ENCODE measurements around the gene TMEM176B. TPM values are rescaled to one million over a fixed set of nuclear protein-coding genes. Genes with fewer than 3 reads are reported as not detected.

The TMEM176B gene
- total and polyA plus RNA-seq, 2 donors (not counting 1 experiment from before 2014, with no cell fraction given), result 0.25 to 1.4 TPM

- TF ChIP-seq CTCF (IDR thresholded peaks at IDR 0.05) (no peak), EZH2 (IDR thresholded peaks at IDR 0.05; ENCODE audit: borderline replicate concordance, insufficient read depth, low read depth, low read length, poor library complexity, severe bottlenecking) (no peak)
- ChIA-PET POLR2A (no interaction called here), CTCF (interaction anchor here (1.0 to 3.2 kb wide), 2 partner anchors 16 to 307 kb away, joined by 3 to 33 read pairs; partner anchors contain the start of gene GIMAP8)
- Histone ChIP-seq H3K4me2 (replicated peaks; ENCODE audit: low read depth, low read length, poor library complexity, severe bottlenecking) (no peak overlapping the region), H3K4me3 (ENCODE audit: control extremely low read depth in 1 of 5, extremely low read depth in 1 of 5, insufficient read depth in 1 of 5, low read depth in 2 of 5, low read length in 4 of 5) (no peak overlapping the region), H4K20me1 (ENCODE audit: control insufficient read depth, insufficient read depth, low read length, poor library complexity, severe bottlenecking) (no peaks in the 10 kb centered on the region), H3K9me3 (ENCODE audit: control extremely low read depth in 1 of 3, control insufficient read depth in 2 of 3, insufficient read depth in 1 of 3, low read length in 2 of 3) (no peaks in the 10 kb centered on the region), H3K79me2 (ENCODE audit: control insufficient read depth, insufficient read depth, low read length) (no peaks in the 10 kb centered on the region), H3K27me3 (replicated peaks in 1 of 4; ENCODE audit: control extremely low read depth in 1 of 4, control insufficient read depth in 3 of 4, insufficient read depth in 4 of 4, low read length in 3 of 4) (peaks cover 0 to 4% (median 0%) of the 10 kb centered on the region in 4 experiments), H3K27ac (ENCODE audit: low read length in 2 of 2) (no peak overlapping the region), H2AFZ (ENCODE audit: insufficient read depth, low read depth, low read length, poor library complexity, severe bottlenecking) (no peak overlapping the region), H3K9ac (ENCODE audit: low read length) (no peak overlapping the region), H3K4me1 (ENCODE audit: control insufficient read depth in 2 of 2, insufficient read depth in 2 of 2, low read length in 2 of 2) (peaks cover 10% of the 10 kb centered on the region in 2 donors), H3K36me3 (replicated peaks in 1 of 2; ENCODE audit: control extremely low read depth in 1 of 2, control insufficient read depth in 1 of 2, extremely low read depth in 1 of 2, insufficient read depth in 2 of 2, low read length in 1 of 2) (no peaks in the 10 kb centered on the region)
- 77% methylated on average over 3 of the region's 3 CpGs for WGBS (ENCODE audit: insufficient coverage)
- DNase-seq (no peak), ATAC-seq (ENCODE audit: low read depth) (no peak)
- intact Hi-C loops (cut with micrococcal nuclease), result loop anchor here (5.0 kb wide), 1 partner anchor 469 kb away; no protein-coding TSS in a partner anchor
- Mint-ChIP-seq H3K4me1 (peaks cover 11% of the 10 kb centered on the region), H3K27me3 (peaks cover 12% of the 10 kb centered on the region), H3K27ac (no peak overlapping the region), H3K9me3 (ENCODE audit: insufficient read depth) (no peaks in the 10 kb centered on the region), H3K4me3 (no peak overlapping the region)
Observed at GRCh38 chr7:150756166-150756565, 44.0 kb downstream of the TMEM176B start.

GRCh38 chr7:150755473-150756099 lies 44.6 kb downstream of the TMEM176B start:
- TF ChIP-seq CTCF (IDR thresholded peaks at IDR 0.05), result no peak
- no peak for TF ChIP-seq EZH2 (IDR thresholded peaks at IDR 0.05; ENCODE audit: borderline replicate concordance, insufficient read depth, low read depth, low read length, poor library complexity, severe bottlenecking)
- DNase-seq (peak; percentile 30), ATAC-seq (ENCODE audit: low read depth) (peak; percentile 51)
- ChIA-PET POLR2A (no interaction called here), CTCF (interaction anchor here (1.0 to 3.2 kb wide), 4 partner anchors 16 to 470 kb away, joined by 3 to 33 read pairs (median 3); partner anchors contain the start of gene GIMAP8)
- H3K36me3 ChIP-seq (replicated peaks in 1 of 2; ENCODE audit: control extremely low read depth in 1 of 2, control insufficient read depth in 1 of 2, extremely low read depth in 1 of 2, insufficient read depth in 2 of 2, low read length in 1 of 2), result no peaks in the 10 kb centered on the region
- no peak overlapping the region for H3K4me3 ChIP-seq (ENCODE audit: control extremely low read depth in 1 of 5, extremely low read depth in 1 of 5, insufficient read depth in 1 of 5, low read depth in 2 of 5, low read length in 4 of 5)
- H3K27me3 Mint-ChIP-seq, result peaks cover 16% of the 10 kb centered on the region
- H3K27ac Mint-ChIP-seq, result no peak overlapping the region
- peak overlapping the region; percentile 50 for H2AFZ ChIP-seq (ENCODE audit: insufficient read depth, low read depth, low read length, poor library complexity, severe bottlenecking)
- H3K27me3 ChIP-seq (replicated peaks in 1 of 4; ENCODE audit: control extremely low read depth in 1 of 4, control insufficient read depth in 3 of 4, insufficient read depth in 4 of 4, low read length in 3 of 4), result peaks cover 0 to 4% (median 0%) of the 10 kb centered on the region in 4 experiments
- WGBS (ENCODE audit: insufficient coverage), result 8% methylated on average over 1 of the region's 4 CpGs
- no peaks in the 10 kb centered on the region for H4K20me1 ChIP-seq (ENCODE audit: control insufficient read depth, insufficient read depth, low read length, poor library complexity, severe bottlenecking)
- peak overlapping the region; percentile 25 for H3K4me2 ChIP-seq (replicated peaks; ENCODE audit: low read depth, low read length, poor library complexity, severe bottlenecking)
- H3K4me1 Mint-ChIP-seq, result peaks cover 11% of the 10 kb centered on the region
- H3K27ac ChIP-seq (ENCODE audit: low read length in 2 of 2), result no peak overlapping the region
- H3K4me3 Mint-ChIP-seq, result no peak overlapping the region
- no peaks in the 10 kb centered on the region for H3K79me2 ChIP-seq (ENCODE audit: control insufficient read depth, insufficient read depth, low read length)
- H3K9ac ChIP-seq (ENCODE audit: low read length), result peak overlapping the region; percentile 29
- H3K4me1 ChIP-seq (ENCODE audit: control insufficient read depth in 2 of 2, insufficient read depth in 2 of 2, low read length in 2 of 2), result peaks cover 10% of the 10 kb centered on the region in 2 donors
- intact Hi-C loops (cut with micrococcal nuclease), result loop anchor here (5.0 kb wide), 1 partner anchor 468 kb away; no protein-coding TSS in a partner anchor
- H3K9me3 ChIP-seq (ENCODE audit: control extremely low read depth in 1 of 3, control insufficient read depth in 2 of 3, insufficient read depth in 1 of 3, low read length in 2 of 3), result no peaks in the 10 kb centered on the region
- no peaks in the 10 kb centered on the region for H3K9me3 Mint-ChIP-seq (ENCODE audit: insufficient read depth)

Data from B cell (primary cell).